CD4-positive, alpha-beta T cell treated with Interleukin-17A for 4 hours (primary cell): Measurements from ENCODE around the gene CTCF.
A peak's percentile ranks its signal among the peaks of the same experiment; 100 is the strongest.

Source experiments
- DNase-seq: peaks from one replicate; pipeline ENCODE4 v3.0.0-alpha.2; 2020; ENCODE audit warnings: mixed read lengths

Gene CTCF

GRCh38 chr16:67667817-67668494 lies 105.6 kb downstream of the CTCF start:
- peak; percentile 85 for DNase-seq

- peak; percentile 38 for DNase-seq
Measured at GRCh38 chr16:67668495-67669157, 106.3 kb downstream of the CTCF start.

- DNase-seq, result no peak
Measured at GRCh38 chr16:67669499-67670101, 107.3 kb downstream of the CTCF start.

- no peak for DNase-seq
Measured at GRCh38 chr16:67672306-67672705, 110.0 kb downstream of the CTCF start.

GRCh38 chr16:67672739-67673662 lies 110.7 kb downstream of the CTCF start:
- peak; percentile 66 for DNase-seq

GRCh38 chr16:67673712-67674580 lies 111.6 kb downstream of the CTCF start:
- DNase-seq, result no peak

GRCh38 chr16:67674851-67675578 lies 112.7 kb downstream of the CTCF start:
- DNase-seq, result no peak

GRCh38 chr16:67675579-67675935 lies 113.2 kb downstream of the CTCF start:
- no peak for DNase-seq

GRCh38 chr16:67675999-67676398 lies 113.7 kb downstream of the CTCF start:
- no peak for DNase-seq

GRCh38 chr16:67676516-67676915 lies 114.2 kb downstream of the CTCF start:
- no peak for DNase-seq

GRCh38 chr16:67676939-67677338 lies 114.6 kb downstream of the CTCF start:
- DNase-seq, result no peak

GRCh38 chr16:67677712-67678111 lies 115.4 kb downstream of the CTCF start:
- DNase-seq, result no peak

- DNase-seq, result no peak
Measured at GRCh38 chr16:67678354-67679023, 116.2 kb downstream of the CTCF start.

GRCh38 chr16:67679935-67680897 lies 117.9 kb downstream of the CTCF start:
- no peak for DNase-seq

- DNase-seq, result no peak
Measured at GRCh38 chr16:67683767-67684166, 121.4 kb downstream of the CTCF start.

- DNase-seq, result no peak
Measured at GRCh38 chr16:67685388-67686112, 123.2 kb downstream of the CTCF start.
